Heart left ventricle (tissue), 16 donors: ENCODE measurements around the gene RGS16. TPM values are rescaled to one million over a fixed set of nuclear protein-coding genes. Genes with fewer than 3 reads are reported as not detected.

Experiments
- ATAC-seq, 4 donors: fragments of 200-7000 bp; cut with Tn5 transposase; one replicate each; pipeline ENCODE4 v1.9.1; 2020 to 2022; ENCODE audit warnings: moderate library complexity in 4 of 4, mild to moderate bottlenecking in 3 of 4, moderate number of reproducible peaks in 1 of 4
- DNase-seq, 5 donors: peaks; one replicate each; pipeline ENCODE4 v3.0.0-alpha.2; 2020
- H3K27ac ChIP-seq, 12 donors: fragments of 200-600 bp; sonication (generic) in 4 of 12; one replicate each; pipeline versions ENCODE4 v1.5.0 to v1.8.0; 2016 to 2022; ENCODE audit warnings: mild to moderate bottlenecking in 2 of 12
- H3K27me3 ChIP-seq, 9 donors: fragments of 200-600 bp; sonication (generic) in 2 of 9; one replicate each; pipeline versions ENCODE4 v1.5.1 to v1.8.0; 2016 to 2022; ENCODE audit warnings: mild to moderate bottlenecking in 3 of 9
- H3K36me3 ChIP-seq, 9 donors: fragments of 200-600 bp; sonication (generic) in 2 of 9; one replicate each; pipeline versions ENCODE4 v1.5.0 to v1.8.0; 2018 to 2022; ENCODE audit warnings: mild to moderate bottlenecking in 2 of 9
- H3K4me1 ChIP-seq, 12 donors: fragments of 200-600 bp; sonication (generic) in 4 of 12; one replicate each; pipeline versions ENCODE4 v1.5.0 to v1.8.0; 2016 to 2022; ENCODE audit warnings: mild to moderate bottlenecking in 3 of 12
- H3K4me3 ChIP-seq, 12 donors: fragments of 200-600 bp; sonication (generic) in 4 of 12; one replicate each; pipeline versions ENCODE4 v1.5.0 to v1.8.0; 2017 to 2022; ENCODE audit warnings: mild to moderate bottlenecking in 9 of 12, moderate library complexity in 4 of 12
- H3K9me3 ChIP-seq, 12 donors: fragments of 200-600 bp; sonication (generic) in 4 of 12; one replicate each; pipeline versions ENCODE4 v1.5.0 to v1.8.0; 2016 to 2022; ENCODE audit warnings: mild to moderate bottlenecking in 1 of 12
- CTCF ChIP-seq, 12 donors: fragments of 200-600 bp; sonication (generic) in 4 of 12; IDR thresholded peaks; one replicate each; pipeline versions ENCODE4 v1.5.0 to v1.8.0; 2018 to 2022; ENCODE audit warnings: antibody characterized with exemption in 12 of 12, mild to moderate bottlenecking in 5 of 12
- POLR2A ChIP-seq, 2 donors: fragments of 450-650 bp; IDR thresholded peaks; one replicate each; pipeline ENCODE4 v1.6.1; 2017; ENCODE audit warnings: antibody characterized with exemption in 2 of 2, mild to moderate bottlenecking in 2 of 2, moderate library complexity in 2 of 2
- whole genome bisulfite sequencing, 4 donors: extraction: QIAGEN DNeasy Blood & Tissue Kit in 2 of 4; methylation state at CpG; one replicate each; pipeline versions ENCODE4 v1.1.5 to v1.1.7; 2013 to 2018; 5-methylcytosine and 5-hydroxymethylcytosine counted together
- intact Hi-C, 10 donors: fragments of 100-400 bp; cut with DNase I; formaldehyde crosslinking; loops; one replicate each; pipeline versions ENCODE4 v1.11.1 to v1.14.2; 2022
- polyA plus RNA-seq, 2 donors: library from polyadenylated mRNA; stranded (reverse); fragments of 200-250 nt; gene quantifications; one replicate each; pipeline ENCODE4 v1.2.3, GENCODE V29; 2013
- total RNA-seq, 9 donors: library from RNA; depleted of rRNA in 2 of 9; stranded (reverse); fragments of >200 nt in 2 of 9; fragmentation: NEBNext Ultra II Directional in 3 of 9; extraction: Animal tissue kit (Norgen Biotek cat#: 25700) in 3 of 9; gene quantifications; one replicate each; pipeline versions ENCODE4 v1.1.0 to v1.2.4, GENCODE V29; 2016 to 2023
- donor health status: ischemic (EF 13 %, LVEDD 7.1; RV severe dilation, severe dysfunction).
- donor health status: healthy with polysubstance abuse.
- donor health status: DM: no; HTN: yes; CAD: no.
- donor health status: DM: no; HTN: no; CAD: no.
- donor health status: ischemic (EF 25% LVEDD 6.9; RV normal size, moderate dysfunction).
- donor health status: ischemic (EF 25% LVEDD 5.7; RV mildly dilated, moderate dysfunction).
- donor health status: healthy.
- donor health status: DM: yes; HTN: yes; CAD: no.
- donor health status: ischemic (EF 35%, LVEDD 5.7; RV mildly dilated, moderate dysfunction).
- donor health status: nonischemic (EF 11% LVEDD 7.7; RV severe dilation, severe dysfunction).
- donor health status: DM: yes; HTN: yes; CAD: no.
- donor health status: PGD.
- donor health status: ischemic (EF 29% LVEDD 5.4; RV normal size, mild dysfunction).
- donor health status: nonischemic (EF 23%, LVEDD 6.1; RV moderate dilation, normal function).

RGS16 gene
- total and polyA plus RNA-seq, 11 donors, result 0.75 to 9.3 (median 2.1) TPM

- ATAC-seq (no peak), DNase-seq (no peak)
- TF ChIP-seq POLR2A (IDR thresholded peaks at IDR 0.05) (no peak), CTCF (IDR thresholded peaks at IDR 0.05) (no peak)
- Histone ChIP-seq H3K27ac (no peak overlapping the region), H3K4me1 (peaks cover 0 to 23% (median 4%) of the 10 kb centered on the region in 12 donors), H3K9me3 (no peaks in the 10 kb centered on the region), H3K4me3 (no peak overlapping the region), H3K36me3 (peaks cover 0 to 72% (median 70%) of the 10 kb centered on the region in 9 donors), H3K27me3 (no peaks in the 10 kb centered on the region)
- 94 to 96% (median 94%) methylated on average over 2 of the region's 2 CpGs for WGBS, 4 donors
- intact Hi-C loops, result loop anchor here in 2 of 10 donors (10.0 kb wide), 3 partner anchors 126 to 496 kb away; partner anchors contain the start of gene RGSL1 (in 1 of the 2)
Observed at GRCh38 chr1:182580736-182581135, 23.5 kb downstream of the RGS16 start.

GRCh38 chr1:182575540-182576149 lies 28.5 kb downstream of the RGS16 start:
- H3K27me3 ChIP-seq, result no peaks in the 10 kb centered on the region
- ATAC-seq (peak in 1 of 4 donors; percentile 65), DNase-seq (no peak)
- no peak overlapping the region for H3K4me3 ChIP-seq
- no peak for TF ChIP-seq CTCF (IDR thresholded peaks at IDR 0.05)
- no peak for TF ChIP-seq POLR2A (IDR thresholded peaks at IDR 0.05)
- intact Hi-C loops, result no loop called here
- H3K9me3 ChIP-seq, result no peaks in the 10 kb centered on the region
- peaks cover 0 to 75% (median 58%) of the 10 kb centered on the region in 9 donors for H3K36me3 ChIP-seq
- WGBS, 4 donors, result 64 to 76% (median 74%) methylated on average over 3 of the region's 3 CpGs
- peaks cover 0 to 5% (median 0%) of the 10 kb centered on the region in 12 donors for H3K4me1 ChIP-seq
- no peak overlapping the region for H3K27ac ChIP-seq

- H3K4me3 ChIP-seq, result no peak overlapping the region
- TF ChIP-seq POLR2A (IDR thresholded peaks at IDR 0.05) (no peak), CTCF (IDR thresholded peaks at IDR 0.05) (no peak)
- no peaks in the 10 kb centered on the region for H3K27me3 ChIP-seq
- H3K4me1 ChIP-seq, result peaks cover 0 to 5% (median 0%) of the 10 kb centered on the region in 12 donors
- no peaks in the 10 kb centered on the region for H3K9me3 ChIP-seq
- H3K27ac ChIP-seq, result no peak overlapping the region
- no peak for ATAC-seq
- no peak for DNase-seq
- intact Hi-C loops, result no loop called here
- peaks cover 0 to 60% (median 43%) of the 10 kb centered on the region in 9 donors for H3K36me3 ChIP-seq
- 94 to 98% (median 95%) methylated on average over 4 of the region's 4 CpGs for WGBS, 4 donors
Observed at GRCh38 chr1:182574156-182574555, 30.0 kb downstream of the RGS16 start.

GRCh38 chr1:182570611-182570970 lies 33.6 kb downstream of the RGS16 start:
- Histone ChIP-seq H3K4me3 (no peak overlapping the region), H3K36me3 (peaks cover 0 to 30% (median 16%) of the 10 kb centered on the region in 9 donors), H3K9me3 (peaks cover 0 to 10% (median 0%) of the 10 kb centered on the region in 12 donors), H3K4me1 (no peaks in the 10 kb centered on the region), H3K27me3 (no peaks in the 10 kb centered on the region), H3K27ac (no peak overlapping the region)
- intact Hi-C loops, result no loop called here
- TF ChIP-seq POLR2A (IDR thresholded peaks at IDR 0.05) (no peak), CTCF (IDR thresholded peaks at IDR 0.05) (no peak)
- DNase-seq, result no peak
- WGBS, 4 donors, result 74 to 97% (median 94%) methylated on average over 2 of the region's 2 CpGs
- ATAC-seq, result no peak
